ENCODE results near the gene ASIC4. TPM values are rescaled to one million over a fixed set of nuclear protein-coding genes. Genes with fewer than 3 reads are reported as not detected.

ASIC4 gene
- total and polyA plus RNA-seq, 9 of the 15 experiments (the other 6 are each of a cell fraction or from before 2014, with no cell fraction given) = 0.07 to 19.2 (median 4.8) TPM

DNA sequence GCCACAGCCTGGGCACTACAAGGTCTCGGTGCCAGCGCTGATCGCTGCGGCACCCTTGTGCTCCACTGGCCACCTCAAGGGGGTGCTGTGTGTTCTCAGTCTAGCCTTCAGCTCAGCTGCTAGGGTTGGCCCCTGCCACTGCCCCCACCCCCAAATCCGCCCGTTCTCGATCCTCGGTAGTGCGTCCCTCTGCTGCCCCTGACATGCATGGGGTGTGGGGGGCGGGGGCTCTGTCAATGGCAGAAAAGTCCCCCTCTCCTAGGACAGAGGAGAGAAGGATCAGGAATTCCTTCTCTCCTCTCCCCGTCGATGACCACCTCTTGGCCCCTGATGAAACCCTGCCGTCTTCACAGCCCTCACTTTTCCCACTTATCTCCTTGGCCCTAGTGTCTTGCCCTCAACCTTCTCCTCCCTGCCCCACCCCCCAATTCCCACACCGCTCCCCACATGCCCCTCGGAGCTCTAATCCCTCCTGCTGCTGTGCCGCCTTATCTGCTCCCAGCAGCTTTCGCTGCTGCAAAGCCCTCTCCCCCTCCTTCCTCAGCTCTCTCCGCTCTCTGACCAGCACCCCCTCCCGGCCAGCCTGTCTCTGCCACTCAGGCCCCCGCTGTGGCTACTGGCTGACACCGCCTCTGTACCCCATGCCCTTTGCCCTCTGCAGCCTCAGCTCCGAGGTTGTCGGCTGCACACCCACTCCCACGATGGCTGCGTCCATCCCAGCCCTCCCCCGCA, 4.3 kb upstream of the ASIC4 start (continued):
- TF ChIP-seq PHB (CRISPR knock-in tag; IDR thresholded peaks at IDR 0.05) (no peak), JUND (IDR thresholded peaks at IDR 0.05; ENCODE audit: borderline replicate concordance, low read depth, low read length) (peak; percentile 73), JUND (tag; IDR thresholded peaks at IDR 0.05; ENCODE audit: borderline replicate concordance, low read depth, low read length) (peak; percentile 35; the same call in 1 of the 3 replicates), PCBP1 (IDR thresholded peaks at IDR 0.05; ENCODE audit: low read depth, low read length, poor library complexity, severe bottlenecking) (no peak), CBX5 (IDR thresholded peaks at IDR 0.05; ENCODE audit: borderline replicate concordance, low read depth) (peak; percentile 42; the same call in 1 of the 2 replicates), ZNF431 (CRISPR knock-in tag; IDR thresholded peaks at IDR 0.05) (no peak), ARNT (IDR thresholded peaks at IDR 0.05) (peak; percentile 90 to 92), NCOA6 (IDR thresholded peaks at IDR 0.05) (peak; percentile 84), ZNF165 (CRISPR knock-in tag; IDR thresholded peaks at IDR 0.05; ENCODE audit: borderline replicate concordance) (no peak), CBX1 (IDR thresholded peaks at IDR 0.05; ENCODE audit: low read depth) (0 out of 2 replicates have a peak, but pooled peaks have one; percentile 20), RB1 (IDR thresholded peaks at IDR 0.05; ENCODE audit: low read depth) (peak; percentile 46), KDM5B (IDR thresholded peaks at IDR 0.05; ENCODE audit: insufficient replicate concordance, low read depth, low read length) (no peak)
- TF ChIP-seq, protein P1, sequence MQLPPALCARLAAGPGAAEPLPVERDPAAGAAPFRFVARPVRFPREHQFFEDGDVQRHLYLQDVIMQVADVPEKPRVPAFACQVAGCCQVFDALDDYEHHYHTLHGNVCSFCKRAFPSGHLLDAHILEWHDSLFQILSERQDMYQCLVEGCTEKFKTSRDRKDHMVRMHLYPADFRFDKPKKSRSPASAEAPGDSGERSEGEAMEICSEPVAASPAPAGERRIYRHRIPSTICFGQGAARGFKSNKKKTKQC (CRISPR knock-in tag; IDR thresholded peaks at IDR 0.05) = no peak
- TF ChIP-seq, protein P2, sequence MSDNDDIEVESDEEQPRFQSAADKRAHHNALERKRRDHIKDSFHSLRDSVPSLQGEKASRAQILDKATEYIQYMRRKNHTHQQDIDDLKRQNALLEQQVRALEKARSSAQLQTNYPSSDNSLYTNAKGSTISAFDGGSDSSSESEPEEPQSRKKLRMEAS (CRISPR knock-in tag; IDR thresholded peaks at IDR 0.05) = peak; percentile 71
- TF ChIP-seq, protein P3, sequence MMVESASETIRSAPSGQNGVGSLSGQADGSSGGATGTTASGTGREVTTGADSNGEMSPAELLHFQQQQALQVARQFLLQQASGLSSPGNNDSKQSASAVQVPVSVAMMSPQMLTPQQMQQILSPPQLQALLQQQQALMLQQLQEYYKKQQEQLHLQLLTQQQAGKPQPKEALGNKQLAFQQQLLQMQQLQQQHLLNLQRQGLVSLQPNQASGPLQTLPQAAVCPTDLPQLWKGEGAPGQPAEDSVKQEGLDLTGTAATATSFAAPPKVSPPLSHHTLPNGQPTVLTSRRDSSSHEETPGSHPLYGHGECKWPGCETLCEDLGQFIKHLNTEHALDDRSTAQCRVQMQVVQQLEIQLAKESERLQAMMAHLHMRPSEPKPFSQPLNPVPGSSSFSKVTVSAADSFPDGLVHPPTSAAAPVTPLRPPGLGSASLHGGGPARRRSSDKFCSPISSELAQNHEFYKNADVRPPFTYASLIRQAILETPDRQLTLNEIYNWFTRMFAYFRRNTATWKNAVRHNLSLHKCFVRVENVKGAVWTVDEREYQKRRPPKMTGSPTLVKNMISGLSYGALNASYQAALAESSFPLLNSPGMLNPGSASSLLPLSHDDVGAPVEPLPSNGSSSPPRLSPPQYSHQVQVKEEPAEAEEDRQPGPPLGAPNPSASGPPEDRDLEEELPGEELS (CRISPR knock-in tag; IDR thresholded peaks at IDR 0.05; ENCODE audit: borderline replicate concordance) = no peak
- TF ChIP-seq, protein P4, sequence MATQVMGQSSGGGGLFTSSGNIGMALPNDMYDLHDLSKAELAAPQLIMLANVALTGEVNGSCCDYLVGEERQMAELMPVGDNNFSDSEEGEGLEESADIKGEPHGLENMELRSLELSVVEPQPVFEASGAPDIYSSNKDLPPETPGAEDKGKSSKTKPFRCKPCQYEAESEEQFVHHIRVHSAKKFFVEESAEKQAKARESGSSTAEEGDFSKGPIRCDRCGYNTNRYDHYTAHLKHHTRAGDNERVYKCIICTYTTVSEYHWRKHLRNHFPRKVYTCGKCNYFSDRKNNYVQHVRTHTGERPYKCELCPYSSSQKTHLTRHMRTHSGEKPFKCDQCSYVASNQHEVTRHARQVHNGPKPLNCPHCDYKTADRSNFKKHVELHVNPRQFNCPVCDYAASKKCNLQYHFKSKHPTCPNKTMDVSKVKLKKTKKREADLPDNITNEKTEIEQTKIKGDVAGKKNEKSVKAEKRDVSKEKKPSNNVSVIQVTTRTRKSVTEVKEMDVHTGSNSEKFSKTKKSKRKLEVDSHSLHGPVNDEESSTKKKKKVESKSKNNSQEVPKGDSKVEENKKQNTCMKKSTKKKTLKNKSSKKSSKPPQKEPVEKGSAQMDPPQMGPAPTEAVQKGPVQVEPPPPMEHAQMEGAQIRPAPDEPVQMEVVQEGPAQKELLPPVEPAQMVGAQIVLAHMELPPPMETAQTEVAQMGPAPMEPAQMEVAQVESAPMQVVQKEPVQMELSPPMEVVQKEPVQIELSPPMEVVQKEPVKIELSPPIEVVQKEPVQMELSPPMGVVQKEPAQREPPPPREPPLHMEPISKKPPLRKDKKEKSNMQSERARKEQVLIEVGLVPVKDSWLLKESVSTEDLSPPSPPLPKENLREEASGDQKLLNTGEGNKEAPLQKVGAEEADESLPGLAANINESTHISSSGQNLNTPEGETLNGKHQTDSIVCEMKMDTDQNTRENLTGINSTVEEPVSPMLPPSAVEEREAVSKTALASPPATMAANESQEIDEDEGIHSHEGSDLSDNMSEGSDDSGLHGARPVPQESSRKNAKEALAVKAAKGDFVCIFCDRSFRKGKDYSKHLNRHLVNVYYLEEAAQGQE (IDR thresholded peaks at IDR 0.05; ENCODE audit: borderline replicate concordance) = peak; percentile 37
- TF ChIP-seq, protein P4 (CRISPR knock-in tag; IDR thresholded peaks at IDR 0.05; ENCODE audit: low read depth) = 0 out of 2 replicates have a peak, but pooled peaks have one; percentile 47

Data from K562 (cell line).